NB4 (cell line): ENCODE data around the gene CIAPIN1.
A peak's percentile ranks its signal among the peaks of the same experiment; 100 is the strongest.

Source experiments
- DNase-seq: peaks from one replicate; pipeline ENCODE4 v3.0.0; 2010; ENCODE audit warnings: low read depth
- H3K4me3 ChIP-seq: one replicate; pipeline ENCODE4 v1.5.1; 2011; ENCODE audit warnings: mild to moderate bottlenecking, low read depth, low read length, moderate library complexity
- MYC ChIP-seq: IDR thresholded peaks from 2 replicates; pipeline ENCODE4 v1.6.1; 2011; ENCODE audit warnings: low read depth, low read length
- POLR2A ChIP-seq: IDR thresholded peaks from 2 replicates; pipeline ENCODE4 v1.6.1; 2011; ENCODE audit warnings: mild to moderate bottlenecking; ENCODE audit not compliant: insufficient read length; ENCODE audit errors: extremely low read depth
- TF ChIP-seq, protein P1 (sequence below): IDR thresholded peaks from one replicate; pipeline ENCODE4 v1.5.1; 2012; ENCODE audit warnings: low read depth, low read length
- TF ChIP-seq, protein P2 (sequence below): IDR thresholded peaks from 2 replicates; pipeline ENCODE4 v1.6.1; 2011; ENCODE audit warnings: low read depth, low read length

CIAPIN1 gene

DNA sequence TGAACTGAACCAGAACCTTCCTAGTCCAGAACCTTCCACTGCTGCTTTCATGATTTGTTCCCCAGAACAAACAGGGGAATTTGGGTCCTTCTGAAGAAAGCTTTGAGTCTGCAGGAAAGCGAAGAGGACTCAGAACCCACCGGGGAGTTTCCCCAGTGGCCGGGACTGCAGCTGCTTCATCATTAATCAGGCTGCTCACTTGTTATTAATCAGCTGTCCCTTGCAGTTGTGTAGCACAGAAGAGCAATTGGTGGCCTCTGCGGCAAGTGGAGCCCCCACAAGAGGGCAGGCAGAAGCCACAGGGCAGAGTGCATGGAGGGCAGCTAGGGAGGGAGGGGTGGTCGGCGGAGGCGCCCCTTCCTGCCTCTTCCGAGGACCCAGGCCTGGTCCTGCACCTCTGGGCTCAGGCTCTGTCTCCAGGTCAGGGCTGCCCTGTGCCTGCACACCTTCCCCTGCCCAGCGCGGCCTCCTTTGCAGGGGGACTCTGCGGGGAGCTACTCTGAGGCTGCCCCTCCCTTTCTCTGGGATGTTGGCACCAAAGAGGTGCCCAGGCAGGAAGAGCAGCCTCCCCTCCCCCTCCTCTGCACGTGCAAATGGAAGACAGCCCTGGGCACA is 35.7 kb downstream of the CIAPIN1 start:
- H3K4me3 ChIP-seq: no peak overlapping the region
- no peak for TF ChIP-seq POLR2A
- TF ChIP-seq MYC: no peak
- TF ChIP-seq, protein P1, sequence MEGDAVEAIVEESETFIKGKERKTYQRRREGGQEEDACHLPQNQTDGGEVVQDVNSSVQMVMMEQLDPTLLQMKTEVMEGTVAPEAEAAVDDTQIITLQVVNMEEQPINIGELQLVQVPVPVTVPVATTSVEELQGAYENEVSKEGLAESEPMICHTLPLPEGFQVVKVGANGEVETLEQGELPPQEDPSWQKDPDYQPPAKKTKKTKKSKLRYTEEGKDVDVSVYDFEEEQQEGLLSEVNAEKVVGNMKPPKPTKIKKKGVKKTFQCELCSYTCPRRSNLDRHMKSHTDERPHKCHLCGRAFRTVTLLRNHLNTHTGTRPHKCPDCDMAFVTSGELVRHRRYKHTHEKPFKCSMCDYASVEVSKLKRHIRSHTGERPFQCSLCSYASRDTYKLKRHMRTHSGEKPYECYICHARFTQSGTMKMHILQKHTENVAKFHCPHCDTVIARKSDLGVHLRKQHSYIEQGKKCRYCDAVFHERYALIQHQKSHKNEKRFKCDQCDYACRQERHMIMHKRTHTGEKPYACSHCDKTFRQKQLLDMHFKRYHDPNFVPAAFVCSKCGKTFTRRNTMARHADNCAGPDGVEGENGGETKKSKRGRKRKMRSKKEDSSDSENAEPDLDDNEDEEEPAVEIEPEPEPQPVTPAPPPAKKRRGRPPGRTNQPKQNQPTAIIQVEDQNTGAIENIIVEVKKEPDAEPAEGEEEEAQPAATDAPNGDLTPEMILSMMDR: no peak
- no peak for DNase-seq

DNA sequence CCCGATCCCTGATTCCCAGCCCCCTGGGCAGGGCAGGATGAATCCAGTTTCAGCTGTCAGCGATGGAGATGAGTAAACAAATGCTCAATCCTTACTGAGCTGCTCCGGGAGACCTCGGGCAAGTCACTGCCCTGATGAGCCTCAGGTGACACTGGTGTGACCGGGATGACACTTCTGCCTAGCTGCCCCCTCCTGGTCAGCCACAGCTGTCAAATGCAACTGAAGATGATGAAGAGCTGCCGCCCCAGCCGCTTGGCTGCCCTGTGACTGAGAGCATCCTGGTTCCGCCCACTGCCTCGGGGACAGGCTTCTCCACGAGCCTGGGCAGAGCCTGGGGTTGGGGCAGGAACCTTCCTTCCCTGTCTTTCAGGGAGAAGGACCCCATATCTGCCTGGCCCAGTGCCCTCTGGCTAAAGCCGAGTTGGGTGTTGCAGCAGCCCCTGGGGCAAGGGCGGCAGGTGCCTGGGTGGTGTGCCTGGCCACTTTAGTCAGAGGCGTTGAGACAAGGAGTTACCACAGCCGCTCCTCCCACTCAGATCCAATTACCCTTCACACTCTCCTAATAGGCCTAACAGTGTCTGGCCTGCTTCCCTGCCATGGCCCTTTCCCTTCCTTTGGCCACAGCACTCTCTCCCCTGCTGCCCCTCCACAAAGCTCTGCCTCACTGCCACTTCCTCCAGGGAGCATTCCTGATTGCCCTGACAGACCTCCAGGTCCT is 37.2 kb downstream of the CIAPIN1 start:
- no peak overlapping the region for H3K4me3 ChIP-seq
- no peak for TF ChIP-seq MYC
- TF ChIP-seq, protein P2, sequence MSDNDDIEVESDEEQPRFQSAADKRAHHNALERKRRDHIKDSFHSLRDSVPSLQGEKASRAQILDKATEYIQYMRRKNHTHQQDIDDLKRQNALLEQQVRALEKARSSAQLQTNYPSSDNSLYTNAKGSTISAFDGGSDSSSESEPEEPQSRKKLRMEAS: no peak
- TF ChIP-seq, protein P1: no peak
- TF ChIP-seq POLR2A: no peak
- DNase-seq: peak; percentile 37

DNA sequence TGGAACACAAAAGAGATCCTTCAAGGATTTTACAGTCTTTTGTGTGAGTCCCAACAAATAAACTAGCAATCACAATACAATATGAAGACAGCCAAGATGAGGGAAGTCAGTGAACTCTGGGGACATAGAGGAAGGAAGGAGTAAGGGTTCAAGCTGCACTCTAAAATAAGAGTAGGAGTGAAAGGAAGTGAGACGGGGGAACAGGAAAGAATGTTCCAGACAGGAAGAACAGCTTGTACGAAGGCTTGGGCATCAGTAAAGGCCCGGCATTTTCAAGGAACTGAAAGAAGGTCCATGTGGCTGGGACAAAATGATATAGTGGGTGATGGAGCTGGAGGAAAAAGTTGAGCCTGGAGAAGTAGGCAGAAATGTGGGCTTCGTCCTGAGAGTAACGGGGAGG is 38.1 kb downstream of the CIAPIN1 start:
- TF ChIP-seq, protein P1: no peak
- no peak for TF ChIP-seq POLR2A
- no peak for TF ChIP-seq MYC
- TF ChIP-seq, protein P2: no peak
- no peak for DNase-seq
- H3K4me3 ChIP-seq: no peak overlapping the region

DNA sequence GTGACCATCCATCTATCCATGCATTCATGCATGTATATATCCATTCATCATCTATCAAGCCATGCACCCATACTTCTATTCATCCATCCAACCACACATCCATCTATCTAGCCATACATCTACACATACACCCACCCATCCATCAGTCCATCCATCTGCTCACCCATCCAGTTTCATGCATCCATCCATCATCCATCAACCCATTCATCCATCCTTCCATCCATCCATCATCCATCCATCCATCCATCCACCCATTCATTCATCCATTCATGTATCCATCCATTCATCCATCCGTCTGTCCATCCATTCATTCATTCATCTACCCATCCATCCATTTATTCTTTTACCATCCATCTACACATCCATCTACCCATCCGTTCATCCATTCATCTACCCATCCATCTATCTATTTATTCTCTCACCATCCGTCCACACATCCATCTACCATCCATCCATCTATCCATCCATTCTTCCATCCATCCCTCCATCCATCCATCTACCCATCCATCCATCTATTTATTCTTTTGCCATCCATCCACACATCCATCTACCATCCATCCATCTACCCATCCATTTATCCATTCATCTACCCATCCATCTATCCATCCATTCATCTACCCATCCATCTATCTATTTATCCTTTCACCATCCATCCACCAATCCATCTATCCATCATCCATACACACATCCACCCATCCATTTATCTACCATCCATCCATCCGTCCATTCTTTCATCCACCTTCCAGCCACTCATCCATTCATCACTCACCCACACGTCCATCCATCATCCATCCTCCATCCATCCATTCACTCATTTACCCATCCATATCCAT is 39.4 kb downstream of the CIAPIN1 start:
- no peak for DNase-seq
- TF ChIP-seq POLR2A (no peak), MYC (no peak)
- TF ChIP-seq, protein P1: no peak
- TF ChIP-seq, protein P2: no peak
- no peak overlapping the region for H3K4me3 ChIP-seq

DNA sequence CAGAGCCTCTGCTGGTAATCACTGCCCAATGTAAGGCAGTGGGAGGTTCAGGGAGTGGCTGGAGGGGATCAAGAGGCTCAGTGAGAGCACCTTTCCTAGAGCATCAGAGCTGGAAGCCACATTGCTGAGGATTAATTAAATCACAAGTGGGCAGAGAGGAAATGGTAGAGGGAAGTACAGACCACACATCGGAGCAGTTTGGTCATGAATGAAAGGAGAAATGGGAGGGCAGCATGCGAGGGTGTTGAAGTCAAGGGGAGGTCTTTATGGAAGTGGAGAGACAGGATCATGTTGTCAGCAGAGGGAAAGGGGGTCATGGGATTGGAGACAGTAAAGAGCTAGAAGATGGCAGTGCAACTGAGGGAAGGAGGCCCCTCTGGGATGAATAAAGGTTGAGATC is 40.3 kb downstream of the CIAPIN1 start:
- peak; percentile 58 for DNase-seq
- no peak overlapping the region for H3K4me3 ChIP-seq
- TF ChIP-seq, protein P2: no peak
- TF ChIP-seq MYC (no peak), POLR2A (no peak)
- TF ChIP-seq, protein P1: no peak
